HPDE6-E6E7 (cell line): ENCODE data around the gene ST6GALNAC3.

Experiments used
- DNase-seq: peaks from one replicate; pipeline ENCODE4 v3.0.0; 2011; ENCODE audit warnings: missing footprints; ENCODE audit errors: extremely low spot score

The ST6GALNAC3 gene

DNA sequence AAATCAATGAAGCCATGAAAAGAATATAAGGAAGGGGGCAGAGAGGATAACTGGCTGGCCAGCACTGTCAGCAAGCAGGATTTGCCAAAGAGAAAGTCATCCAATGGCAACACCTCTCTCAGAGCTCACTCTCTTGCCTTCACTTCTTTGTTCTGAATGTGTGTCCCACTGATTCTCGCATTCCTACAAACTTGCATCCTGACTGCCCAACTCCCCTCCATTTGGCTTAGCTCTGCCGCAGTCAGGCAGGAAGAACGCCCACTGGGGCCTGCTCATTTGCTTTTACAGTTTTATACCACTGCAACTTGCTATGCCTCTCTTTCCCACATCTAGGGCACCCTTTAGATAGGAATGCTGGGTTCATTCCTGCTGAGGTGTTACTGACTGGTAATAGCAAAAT is 428.6 kb downstream of the ST6GALNAC3 start:
- DNase-seq = no peak

DNA sequence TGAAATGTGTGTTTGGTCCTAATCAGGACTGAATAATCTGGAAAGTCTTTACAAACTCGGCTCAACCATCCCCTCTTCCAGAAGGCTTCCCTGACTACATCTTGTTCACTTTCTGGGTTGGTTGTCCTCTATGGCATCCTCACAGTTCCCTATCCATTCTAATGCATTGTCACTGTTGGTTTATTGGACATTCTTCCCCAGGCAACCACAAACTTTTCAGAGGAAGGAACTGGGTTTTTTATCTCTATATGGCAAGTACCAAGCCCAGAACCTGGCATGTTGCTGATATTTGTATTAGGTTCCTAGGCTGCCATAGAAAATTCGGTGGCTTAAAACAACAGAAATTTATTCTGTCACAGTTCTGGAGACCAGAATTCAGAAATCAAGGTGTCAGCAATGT is 429.2 kb downstream of the ST6GALNAC3 start:
- DNase-seq = no peak

DNA sequence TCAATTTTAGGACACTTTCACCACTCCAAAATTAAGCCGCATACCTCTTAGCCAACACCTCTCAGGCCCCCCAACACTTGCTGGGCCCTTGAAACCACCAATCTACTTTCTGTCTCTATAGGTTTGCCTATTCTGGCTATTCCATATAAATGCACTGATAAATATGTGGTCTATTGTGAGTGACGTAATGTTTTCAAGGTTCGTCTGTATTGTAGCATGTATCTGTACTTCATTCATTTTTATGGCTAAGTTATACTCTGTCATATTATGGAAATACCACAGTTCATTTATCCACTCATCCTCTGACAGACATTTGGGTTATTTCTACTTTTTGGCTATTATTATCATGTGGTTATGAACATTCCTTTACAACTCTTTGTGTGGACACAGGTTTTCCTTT is 432.8 kb downstream of the ST6GALNAC3 start:
- DNase-seq = no peak

DNA sequence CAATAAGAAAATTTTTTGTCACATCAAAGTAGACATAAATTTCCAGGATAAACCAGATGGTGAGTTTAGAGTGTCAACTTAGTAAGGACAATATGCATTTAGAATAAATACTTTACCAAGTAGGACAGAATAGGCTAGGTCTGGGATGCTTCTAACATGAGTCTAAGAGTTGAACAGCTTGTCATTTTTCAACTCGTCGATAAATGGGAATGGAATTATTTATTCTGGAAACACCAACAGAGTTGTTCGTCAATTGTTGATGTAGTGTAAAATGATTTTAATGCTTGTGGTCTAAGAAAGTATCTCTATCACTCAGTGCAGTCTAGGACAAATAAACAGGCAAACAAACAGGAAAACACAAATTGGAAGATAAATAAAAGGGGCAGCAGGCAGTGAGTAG is 434.3 kb downstream of the ST6GALNAC3 start:
- no peak for DNase-seq

DNA sequence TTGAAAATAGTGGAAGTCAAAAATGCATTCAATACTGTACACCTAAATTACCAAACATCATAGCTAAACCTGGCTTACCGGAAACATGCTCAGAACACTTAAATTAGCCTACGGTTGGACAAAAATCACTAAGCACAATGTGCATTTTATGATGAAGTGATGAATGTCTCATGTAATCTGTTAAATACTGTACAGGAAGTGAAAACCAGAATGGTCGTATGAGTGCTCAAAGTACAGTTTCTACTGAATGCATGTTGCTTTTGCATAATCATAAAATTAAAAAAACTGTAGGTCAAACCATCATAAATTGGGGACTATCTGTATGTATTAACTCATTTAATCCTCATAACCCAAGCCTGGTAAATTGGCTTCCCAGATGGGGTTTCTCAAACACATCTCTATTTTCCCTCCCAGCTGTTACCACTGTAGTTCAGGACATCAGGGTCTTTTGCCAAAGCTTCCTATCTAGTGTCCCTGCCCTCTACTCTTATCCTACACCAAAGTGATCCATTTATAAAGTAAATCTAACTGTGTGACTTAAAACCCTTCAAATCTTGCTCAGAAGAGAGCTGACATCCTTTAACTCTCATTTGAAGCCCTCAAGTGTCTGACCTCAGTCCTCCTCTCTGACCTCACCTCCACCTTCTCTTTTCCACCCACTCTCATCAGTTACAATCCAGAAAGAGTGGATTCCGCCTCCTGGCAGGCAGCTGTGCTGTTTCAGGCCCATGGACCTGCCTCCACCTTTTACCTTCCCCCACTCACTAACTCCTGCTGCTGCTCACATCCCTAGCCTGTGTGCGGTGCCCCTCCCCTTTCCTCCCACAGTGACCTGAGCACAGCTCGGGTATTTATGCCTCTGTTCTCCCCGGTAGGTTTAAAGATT is 436.4 kb downstream of the ST6GALNAC3 start:
- no peak for DNase-seq

DNA sequence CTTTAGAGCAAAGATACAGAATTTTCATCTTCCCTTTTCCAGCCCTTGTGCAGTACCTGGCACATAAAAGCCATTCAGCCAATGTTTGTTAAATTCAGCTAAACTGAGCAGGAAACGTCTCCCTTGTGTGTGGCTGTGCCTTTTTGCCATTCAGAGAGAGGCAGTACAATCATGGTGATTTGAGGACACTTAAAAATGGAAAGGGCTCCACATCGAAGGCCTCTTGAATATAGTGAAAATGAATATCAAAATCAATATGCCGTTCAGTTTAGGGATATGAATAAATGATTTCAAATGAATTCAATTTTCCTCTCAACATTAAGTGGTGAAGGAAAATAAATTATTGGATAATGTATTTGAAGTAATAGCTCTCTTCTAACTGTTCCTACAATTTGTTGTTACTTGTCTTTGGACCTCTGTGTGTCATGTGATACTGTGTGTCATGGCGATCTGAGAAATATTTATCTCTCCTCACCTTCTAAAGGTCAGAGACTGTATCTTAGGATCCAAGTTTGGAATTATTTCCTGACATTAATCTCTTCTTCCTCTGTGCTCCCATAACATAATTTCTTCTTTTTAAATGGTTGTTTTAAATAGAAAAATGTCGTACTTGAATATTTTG is 437.1 kb downstream of the ST6GALNAC3 start:
- DNase-seq = no peak

DNA sequence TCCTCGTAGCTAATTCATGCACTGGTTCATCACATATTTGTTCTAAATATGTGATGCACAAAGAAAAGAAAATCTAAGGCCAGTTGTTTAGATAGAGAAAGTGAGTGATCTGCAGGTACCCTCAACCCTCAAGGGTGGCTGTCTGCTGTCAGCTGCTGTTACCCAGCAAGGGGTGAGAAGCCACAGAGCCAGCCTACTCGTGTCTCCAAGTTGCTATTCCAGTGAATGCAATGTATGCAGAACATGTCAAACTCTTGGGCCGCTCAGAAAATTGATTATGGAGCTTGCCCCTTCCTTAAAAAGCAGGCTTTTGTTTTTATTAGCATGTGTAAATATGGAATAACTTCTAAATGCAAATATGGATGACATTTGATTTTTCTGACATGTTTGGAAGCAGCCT is 456.4 kb downstream of the ST6GALNAC3 start:
- no peak for DNase-seq

DNA sequence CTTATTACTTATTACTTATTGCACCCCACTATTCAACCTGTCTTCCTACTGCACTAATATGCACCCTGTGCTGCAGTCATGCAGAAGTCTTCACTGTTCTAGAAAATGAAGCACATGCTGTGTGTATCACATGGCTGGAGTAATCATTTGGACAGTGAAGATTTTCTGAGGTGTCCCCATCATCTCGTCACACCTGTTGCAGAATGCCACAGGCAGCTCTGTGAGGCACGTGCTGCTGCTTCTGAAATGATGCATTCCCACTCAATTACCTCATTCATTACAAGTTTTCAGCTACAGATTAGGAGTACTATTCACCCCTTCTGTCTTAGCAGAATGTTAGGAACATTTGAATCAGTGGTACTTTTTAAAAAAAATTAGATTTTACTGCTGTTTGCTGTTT is 467.1 kb downstream of the ST6GALNAC3 start:
- no peak for DNase-seq

DNA sequence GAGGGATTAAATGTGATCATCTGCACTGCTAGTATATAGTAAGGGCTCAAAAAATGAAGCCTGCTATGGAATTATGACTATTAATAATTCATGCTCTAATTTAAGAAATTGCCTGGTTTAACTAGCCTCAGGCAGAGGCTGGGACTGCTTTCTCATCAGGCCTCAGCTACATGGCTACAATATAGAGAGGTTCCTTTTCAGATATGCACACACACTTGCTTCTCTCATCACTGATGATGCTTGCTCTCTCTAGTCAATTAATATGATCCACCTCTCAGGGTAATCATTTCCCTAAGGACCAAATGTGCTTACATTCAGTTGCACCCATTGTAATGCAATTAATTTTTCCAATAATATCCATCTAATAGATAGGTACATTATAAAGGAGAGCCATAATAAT is 467.8 kb downstream of the ST6GALNAC3 start:
- no peak for DNase-seq

DNA sequence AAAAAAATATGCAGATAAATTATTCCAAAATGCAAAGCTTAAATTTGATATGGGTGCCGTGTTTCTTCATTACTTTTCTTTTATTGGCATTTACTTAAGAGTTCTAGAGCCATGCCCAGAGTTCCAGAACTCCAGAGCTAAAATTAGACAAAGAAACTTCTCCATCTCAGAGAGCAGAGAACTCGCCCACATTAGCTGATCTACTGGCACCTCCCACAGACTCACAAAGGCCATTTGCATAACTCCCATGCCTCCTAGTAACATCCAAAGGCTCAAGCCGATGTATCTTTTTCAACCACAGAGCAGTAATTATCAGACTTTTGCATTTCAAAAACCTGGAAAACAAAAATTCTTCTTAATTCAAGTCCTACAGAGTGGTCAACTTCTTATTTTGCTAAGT is 468.9 kb downstream of the ST6GALNAC3 start:
- no peak for DNase-seq

DNA sequence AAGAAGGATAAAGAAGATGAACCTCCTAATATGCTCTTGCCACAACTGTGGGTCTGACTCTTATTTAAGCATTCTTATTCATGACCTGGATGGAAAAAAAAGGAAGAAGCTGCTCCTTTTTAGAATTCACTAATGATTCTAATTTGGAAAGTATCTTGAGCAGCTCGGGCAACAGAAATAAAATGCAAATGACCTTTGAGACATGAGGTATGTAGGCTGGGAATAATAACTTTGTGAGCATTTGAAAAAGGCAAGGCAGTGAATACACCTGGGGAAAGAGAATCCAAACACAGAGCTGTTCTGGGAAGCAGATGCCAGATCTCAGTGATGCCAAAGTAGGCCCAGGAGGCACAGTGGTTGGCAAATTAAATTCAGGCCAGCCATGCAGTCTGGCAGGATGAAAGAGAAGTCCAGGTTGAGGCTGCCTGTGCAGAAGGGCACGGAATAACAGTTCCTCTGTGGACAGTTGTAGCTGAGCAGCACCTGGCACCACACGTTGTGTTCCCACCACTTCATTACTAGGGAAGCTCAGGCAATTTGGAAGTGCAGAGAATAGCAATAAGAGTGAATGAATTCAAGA is 471.9 kb downstream of the ST6GALNAC3 start:
- no peak for DNase-seq

DNA sequence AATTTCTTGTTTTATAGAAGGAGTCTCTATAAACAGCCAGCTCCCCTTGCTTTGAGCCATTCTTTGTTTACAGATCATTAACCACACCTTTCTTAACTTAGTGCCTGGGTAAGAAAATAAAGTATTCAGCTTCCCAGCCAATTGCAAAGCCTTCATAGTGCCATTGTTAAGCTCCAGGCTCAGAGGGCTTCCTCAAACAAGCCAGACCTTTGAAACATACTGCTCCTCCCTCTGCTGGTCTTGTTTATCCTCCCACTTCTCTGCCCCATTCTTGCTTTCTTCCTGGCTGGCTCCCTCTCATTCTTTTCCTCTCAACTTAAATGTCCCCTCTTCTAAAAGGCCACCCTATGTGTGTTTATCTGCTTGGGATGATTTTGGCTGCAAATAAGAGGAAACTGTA is 473.4 kb downstream of the ST6GALNAC3 start:
- DNase-seq = no peak

DNA sequence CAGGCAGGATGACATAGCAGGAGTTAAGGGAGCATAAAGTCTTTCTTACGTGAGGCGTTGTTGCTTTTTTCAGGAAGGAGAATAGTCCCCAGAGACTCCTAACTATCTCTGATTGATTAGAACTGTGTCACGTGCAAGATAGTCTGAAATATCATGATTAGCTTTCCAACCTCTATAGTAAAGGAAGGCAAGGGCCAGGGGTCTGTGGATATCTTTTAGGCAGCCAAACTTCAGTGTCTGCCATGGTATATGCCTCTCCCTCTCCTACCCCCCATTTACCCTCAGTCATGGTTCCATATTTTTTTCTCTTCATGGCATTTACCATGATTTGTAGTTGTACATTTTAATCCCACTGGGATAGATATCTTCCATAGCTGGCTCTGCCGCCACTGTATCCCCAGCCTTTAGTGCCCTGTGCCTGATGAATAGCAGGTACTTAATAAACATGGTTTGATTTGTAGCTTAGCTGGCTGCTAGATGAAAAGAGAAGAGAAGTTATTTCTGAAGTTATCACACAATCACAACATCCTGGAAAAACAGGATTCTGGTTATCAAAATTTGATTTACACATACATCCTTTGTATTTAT is 474.1 kb downstream of the ST6GALNAC3 start:
- DNase-seq = no peak

DNA sequence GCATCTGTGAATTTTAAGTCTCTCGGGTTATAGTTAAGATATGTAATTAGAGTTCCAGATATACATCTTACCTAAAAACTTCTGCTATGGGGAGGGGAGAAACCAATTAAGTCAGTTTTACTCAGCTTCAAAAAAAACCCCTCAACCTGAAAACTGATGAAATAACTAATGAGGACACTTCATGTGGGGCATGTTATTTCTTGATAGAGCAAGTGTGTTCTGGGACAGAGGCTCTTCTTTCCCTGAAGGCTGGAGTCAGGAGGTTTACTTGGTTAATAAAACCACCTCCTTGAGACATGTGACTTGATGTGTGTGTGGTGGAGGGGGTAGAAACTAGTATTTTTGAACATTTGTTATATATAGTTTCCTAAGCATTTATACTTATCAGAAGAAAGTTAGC is 479.7 kb downstream of the ST6GALNAC3 start:
- no peak for DNase-seq

DNA sequence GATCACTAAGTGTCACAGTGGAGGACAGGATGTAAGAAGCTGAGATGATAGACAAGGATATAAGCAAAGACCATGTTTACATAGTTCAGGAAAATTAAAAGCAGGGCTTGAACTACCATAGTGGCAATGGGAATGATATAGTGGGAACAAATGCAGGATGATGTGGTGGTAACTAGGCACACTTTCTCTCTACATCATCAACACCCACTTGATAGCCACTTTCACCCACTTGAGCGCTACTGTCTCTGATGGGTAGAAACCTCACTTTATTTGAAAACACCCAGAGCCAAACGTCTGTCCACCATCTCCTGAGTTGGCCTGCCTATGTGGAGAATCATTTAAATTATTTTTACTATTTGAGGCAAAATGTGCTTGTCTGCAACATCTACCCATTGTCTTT is 487.7 kb downstream of the ST6GALNAC3 start:
- DNase-seq = no peak

DNA sequence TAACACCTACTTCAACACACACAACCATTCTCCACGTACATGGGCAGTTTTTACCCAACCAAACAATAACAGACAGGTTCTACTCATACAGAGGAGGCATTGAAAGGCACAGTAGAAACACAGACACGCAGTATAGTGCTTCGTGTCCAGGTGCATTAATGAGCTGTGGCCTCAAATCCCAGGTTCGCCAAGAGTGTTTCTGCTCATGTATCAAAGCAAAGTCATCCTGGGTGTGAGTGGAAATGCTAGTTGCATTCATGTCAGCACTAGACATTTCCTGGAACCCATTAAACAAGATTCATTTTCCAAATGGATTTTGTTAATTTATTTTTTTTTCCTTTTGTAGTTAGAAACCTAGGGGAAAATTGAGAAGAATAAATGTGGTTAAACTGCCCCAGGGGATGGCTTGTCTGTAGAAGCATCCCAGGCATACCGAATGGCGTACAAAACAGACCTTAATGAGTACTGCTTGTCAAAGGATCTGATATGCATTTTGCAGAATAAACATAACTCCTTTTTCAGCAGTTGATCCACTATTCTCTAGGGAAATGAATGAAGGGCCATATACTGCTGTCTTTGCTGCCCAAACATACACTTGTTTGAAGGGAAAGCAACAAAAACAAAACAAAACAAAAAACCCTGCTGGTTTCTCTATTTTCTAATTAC is 494.2 kb downstream of the ST6GALNAC3 start:
- no peak for DNase-seq

DNA sequence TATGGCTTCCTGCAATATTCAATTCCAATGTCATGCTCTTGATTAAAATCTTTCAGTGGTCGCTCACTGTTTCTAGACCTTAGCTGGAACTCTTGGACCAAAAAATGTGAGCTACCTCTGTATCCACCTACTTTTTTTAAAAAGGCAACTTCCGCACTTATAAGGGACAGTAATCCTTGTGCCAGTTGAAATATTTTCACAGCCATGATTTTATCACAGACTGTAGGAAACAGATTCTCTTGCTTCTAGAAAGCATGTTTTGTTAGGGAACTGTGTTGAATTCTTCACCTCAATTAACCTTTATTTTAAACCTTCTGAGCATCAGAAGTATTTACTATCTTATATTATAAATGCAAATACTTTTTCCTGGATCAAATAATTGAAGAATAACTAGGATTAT is 496.7 kb downstream of the ST6GALNAC3 start:
- no peak for DNase-seq

DNA sequence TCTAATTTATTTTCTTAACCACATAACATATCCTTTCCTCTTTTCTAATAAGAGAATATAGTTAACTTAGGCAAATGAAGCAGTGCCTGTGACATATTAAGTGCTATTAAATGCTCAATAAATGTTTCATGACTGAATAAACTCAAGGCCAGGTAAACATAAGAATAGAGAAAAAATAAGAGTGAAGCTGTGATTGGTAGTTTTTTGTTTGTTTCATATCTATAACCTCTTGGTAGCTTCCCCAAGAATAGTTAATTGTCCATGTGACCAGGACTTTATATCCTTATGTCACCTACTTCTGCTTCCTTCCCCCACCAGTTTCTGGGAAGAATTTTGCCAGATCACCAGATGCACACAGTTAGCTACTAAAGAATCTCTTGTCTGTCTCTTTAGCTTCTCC is 497.7 kb downstream of the ST6GALNAC3 start:
- no peak for DNase-seq

DNA sequence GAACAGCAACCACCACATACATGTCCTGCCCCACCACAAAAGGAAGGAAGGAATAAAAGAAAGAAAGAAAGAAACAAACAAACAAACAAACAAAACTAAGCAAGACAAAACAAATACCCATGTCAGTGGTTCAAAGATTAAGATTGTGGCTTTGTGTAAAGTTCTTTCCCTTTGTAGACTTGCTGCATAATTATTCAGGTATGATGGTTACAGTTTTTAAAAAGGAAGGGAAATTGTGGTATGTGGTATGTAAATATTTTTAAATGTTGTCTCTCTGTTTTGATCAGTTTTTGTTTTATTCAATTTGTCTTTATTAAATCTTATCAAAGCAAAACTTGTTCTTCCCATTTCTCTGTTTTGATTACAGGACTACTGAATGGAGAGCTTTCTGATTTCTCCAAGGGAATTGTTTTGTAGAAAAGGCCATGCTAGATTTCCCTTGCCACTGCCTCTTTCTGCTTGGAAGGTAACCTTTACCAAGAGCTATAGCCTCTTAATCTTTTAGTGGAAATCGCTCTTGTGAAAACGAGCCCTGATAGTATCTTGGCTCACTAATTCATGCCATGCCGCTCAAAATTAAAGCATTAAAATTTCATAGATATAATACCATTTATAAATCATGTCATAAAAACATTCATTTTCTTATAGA is 502.5 kb downstream of the ST6GALNAC3 start:
- no peak for DNase-seq

DNA sequence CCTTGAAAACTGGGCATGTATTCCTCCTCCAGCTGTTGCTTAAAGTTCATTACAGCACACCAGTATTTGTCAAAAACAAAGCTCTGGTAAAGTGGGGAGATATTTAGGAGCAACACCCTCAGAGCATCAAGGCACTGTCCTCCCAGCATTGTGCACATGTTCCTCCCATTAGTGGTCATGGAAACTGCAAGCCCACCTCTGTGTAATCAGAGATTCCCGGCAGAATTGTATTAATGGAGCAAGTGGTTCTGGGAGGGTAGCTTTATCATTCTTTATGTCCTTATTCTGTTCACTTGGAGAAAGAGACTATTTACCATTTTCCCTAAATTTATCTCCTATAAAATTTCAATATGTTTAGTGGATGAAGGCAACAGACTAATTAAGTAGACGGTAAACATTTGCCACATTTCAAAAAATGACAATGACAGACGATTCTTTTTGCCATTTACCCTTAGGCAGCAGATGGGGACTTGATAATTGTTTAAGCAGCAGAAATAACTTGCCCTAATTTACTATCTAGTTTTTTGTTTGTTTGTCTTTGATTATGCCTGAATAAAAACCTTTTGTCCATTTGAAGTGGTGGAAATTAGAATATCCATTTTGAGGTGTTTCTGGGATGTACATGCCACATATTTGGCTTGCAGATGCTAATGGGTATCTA is 503.1 kb downstream of the ST6GALNAC3 start:
- DNase-seq = no peak

DNA sequence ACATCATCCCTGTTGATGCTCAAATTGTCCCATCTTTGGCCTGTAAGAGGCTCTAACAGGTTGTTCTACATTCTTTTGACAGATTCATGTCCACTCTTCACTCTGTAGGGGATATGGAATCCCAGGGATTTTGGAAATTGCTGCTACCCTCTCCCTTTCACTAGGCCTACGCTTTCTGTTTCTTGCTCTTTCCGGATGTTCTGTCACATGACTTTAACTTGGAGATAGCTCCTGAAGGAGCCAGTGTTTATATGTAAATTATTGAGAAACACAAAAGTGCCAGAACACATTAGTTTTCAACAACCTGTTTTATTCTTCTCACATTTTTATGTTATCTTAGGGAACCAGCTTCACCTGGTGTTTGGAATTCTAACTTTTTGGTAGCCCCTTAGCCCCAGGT is 505.7 kb downstream of the ST6GALNAC3 start:
- DNase-seq = no peak
